HG03039 (cell line): Measurements from ENCODE around the gene BATF.

Experiments
- ATAC-seq: cut with Tn5 transposase; IDR thresholded peaks from one replicate; pipeline ENCODE4 v1.9.1; 2021; ENCODE audit warnings: mild to moderate bottlenecking, moderate library complexity; ENCODE audit not compliant: unreplicated experiment

The BATF gene

DNA sequence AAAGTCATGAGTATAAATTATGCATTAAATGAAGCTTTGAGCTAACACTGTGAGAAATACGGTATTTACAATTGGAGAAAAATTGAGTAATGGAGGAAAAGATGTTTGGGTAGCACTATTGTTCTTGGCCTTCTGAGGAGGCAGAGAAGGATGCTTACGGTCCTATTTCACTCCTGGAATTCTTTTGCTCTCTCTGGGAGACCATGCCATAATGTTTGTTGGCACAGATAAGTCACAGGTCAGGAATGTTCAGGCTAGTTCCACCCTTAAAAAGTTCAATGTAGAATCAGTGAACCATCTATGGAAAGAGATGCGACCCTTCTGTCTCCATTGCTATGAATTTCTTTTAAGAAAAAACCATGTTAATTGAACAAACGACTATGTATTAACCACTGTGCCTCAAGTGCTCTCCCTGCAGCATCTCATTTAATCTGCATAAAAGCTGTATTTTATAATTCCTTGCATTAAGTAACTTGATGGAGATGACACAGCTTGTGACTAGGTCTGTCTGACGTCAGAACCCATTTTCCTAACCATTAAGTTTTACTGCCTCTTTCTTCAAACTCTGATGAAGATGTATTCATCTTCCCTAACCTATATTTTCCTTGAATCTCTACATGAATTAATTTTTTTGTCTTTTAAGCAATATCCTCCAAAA lies 9.5 kb downstream of the BATF start:
- no peak for ATAC-seq

DNA sequence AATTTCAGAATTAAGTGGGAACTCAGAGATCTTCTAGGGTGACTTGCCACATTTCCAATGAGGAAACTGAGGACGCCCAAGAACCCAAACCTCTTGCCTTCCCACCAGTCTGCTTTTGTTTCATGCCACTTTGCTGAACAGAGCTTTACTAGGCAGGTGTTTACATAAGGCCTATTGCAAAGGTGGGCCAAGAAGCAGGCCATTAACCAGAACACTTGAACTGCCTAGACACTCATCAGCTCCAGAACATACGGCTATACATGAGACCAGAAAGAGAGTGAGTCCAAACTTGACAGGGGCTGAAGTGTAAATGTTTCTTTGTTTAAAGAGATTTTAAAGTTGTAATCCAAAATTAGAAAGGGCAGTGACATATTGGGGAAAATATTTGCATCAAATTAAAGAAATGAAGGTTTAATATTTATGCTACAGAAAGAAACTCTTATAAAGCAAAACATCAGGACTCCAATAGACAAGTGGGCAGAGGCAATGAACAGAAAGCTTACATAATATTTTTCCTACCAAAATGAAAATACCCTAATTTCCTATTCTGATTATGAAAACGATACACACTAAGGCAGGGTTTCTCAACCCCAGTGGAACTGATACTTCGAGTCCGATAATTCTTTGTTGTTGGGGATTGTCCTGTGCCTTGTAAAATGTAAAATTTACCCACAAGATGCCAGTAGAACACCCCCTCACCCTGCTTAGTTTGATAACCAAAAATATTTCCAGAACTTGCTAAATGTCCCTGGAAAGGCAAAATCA lies 11.7 kb downstream of the BATF start:
- ATAC-seq: no peak

DNA sequence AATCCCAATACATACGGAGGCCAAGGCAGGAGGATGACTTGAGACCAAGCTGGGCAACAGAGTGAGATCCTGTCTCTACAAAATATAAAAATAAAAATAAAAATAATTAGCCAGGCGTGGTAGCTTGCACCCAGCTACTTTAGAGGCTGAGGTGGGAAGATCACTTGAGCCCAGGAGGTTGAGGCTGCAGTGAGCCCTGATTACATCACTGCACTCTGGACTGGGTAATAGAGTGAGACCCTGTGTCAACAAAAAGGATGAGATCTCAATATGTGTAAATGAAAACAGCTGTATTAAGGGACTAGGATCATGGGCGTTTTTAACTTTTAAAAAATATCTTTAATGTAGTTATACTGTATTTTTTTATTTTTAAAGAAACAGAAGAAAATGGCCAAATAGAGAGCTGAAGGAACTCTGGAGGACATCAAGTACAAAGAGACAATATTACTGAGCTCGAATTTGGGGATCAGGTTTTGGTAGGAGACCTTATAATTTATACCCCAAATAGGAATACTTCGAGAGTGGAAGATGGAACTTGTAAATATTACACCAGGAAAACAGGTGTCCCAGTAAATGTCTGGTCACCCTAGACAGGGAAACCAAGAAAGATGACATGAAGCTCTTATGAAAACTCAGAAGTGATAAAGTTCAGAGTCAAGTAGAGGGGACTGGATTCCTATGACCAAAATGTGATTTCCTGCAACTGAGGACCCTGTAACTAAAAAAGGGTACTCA lies 13.1 kb downstream of the BATF start:
- ATAC-seq: no peak

DNA sequence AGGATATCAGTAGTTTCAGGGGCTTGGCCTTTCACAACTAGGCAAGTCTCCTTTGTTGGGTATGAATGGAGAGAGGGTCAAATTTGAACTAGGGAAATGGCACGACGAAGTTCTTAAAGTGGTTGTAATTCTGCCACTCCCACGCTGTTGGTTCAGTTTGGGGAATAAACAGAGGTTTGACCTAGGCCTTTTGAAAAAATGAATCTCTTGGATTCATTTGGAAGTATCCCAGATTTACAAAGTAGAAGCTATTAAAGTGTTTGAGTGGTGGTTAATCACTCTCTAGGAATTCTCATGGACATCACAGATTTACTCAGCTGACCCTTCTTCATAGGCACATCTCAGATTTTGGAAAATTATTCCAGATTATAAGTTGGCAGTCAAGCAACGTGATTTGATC lies 14.8 kb downstream of the BATF start:
- no peak for ATAC-seq

DNA sequence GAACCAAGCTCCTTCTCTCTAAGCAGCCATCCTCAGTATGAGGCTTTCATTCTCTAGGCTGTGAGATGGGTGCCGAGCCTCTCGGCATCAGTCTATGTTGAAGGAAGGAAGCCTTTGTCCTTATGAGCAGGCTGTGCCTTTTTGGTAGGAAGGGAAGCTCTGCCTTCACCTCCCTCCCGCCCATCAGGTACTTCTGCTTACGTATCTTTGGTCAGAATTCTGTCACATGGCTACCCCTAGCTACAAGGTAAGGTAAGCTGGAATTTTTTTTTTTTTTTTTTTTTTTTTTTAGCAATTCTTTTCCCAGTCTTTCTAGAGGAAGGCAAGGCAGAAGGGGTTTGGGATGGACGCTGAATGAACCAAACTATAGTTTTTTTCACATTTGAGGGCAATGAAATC lies 16.9 kb downstream of the BATF start:
- ATAC-seq: no peak

DNA sequence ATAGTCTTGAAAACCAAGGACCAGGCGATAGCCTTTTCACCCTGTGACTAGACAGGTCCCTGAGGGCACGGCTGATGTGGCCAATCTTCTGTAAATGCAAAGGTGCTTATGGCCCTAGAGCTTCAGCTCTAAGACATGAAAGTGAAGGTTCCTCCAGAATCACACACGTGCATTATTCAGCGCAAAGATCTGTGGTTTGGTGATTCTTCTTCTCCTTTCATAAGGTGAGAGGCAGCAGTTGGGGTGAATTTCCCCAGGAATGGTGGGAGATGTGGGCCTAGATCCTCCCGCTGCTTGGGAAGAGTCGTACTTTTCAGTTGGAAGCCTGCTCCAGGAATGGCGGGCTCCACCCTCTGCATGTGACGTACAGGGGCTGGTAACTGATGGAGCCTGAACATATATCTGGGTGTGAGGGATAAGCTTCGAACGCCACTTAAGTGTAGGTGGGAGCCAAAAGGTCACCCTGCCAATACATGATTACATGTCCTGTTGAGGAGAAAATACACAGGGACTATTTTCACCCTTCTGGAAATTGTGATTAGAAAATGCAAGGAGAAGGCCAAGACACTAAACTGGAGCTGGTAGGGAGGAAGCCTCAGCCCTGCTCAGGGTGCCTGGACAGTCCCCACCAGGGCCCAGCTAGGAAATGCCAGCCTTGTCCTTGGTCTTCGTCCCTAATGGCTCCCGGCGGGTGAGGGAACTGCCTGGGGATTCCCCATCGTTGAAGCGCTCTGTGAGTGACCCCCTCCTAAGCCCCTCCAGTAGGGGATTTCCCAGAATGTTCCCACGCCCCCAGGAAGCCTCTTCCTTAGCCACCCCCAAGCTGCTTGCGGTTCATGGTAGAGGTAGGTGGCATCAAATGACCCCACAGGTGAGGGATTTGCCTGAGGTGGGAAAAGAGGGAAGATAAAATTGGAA lies 17.6 kb downstream of the BATF start:
- no peak for ATAC-seq

DNA sequence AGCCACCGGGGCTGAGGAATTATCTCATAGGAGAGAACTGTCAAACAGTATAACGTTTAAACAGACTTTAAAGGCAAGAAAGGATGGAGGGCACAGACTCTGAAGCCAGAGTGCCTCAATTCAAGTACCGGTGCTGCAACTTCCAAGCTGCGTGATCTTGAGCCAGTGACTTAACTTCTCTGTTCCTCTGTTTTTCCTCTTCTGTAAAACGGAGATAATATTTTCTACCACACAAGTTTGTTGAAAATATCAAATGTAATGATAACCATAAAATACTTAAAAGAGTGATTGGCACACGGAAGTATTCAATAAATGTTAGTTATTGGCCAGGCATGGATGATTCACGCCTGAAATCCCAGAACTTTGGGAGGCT lies 18.2 kb downstream of the BATF start:
- ATAC-seq: no peak

DNA sequence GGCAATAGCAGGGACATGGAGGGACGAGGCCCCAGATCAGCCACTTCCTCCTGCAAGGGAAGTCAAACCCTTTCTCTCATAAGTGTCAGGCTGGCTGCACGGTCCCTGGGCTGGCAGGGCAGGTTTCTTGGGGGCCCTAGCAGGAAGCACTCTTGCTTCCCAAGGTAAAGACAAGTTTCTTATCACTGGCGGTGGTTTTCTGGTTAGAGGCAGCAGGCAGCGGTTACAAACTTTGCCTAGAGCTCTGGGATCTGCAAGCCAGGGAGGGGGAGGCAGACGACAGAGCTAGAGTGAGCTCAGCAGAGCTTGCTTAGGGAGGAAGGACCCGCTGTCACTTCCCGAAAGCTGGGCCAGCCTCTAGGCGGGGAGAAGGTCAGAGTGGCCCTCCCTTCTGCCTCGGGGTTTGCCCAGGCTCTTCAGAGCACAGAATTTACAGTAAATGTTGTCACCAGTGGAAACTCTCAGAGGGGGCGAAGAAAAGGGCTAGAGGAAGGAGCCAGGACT lies 20.4 kb downstream of the BATF start:
- peak; percentile 59 for ATAC-seq

DNA sequence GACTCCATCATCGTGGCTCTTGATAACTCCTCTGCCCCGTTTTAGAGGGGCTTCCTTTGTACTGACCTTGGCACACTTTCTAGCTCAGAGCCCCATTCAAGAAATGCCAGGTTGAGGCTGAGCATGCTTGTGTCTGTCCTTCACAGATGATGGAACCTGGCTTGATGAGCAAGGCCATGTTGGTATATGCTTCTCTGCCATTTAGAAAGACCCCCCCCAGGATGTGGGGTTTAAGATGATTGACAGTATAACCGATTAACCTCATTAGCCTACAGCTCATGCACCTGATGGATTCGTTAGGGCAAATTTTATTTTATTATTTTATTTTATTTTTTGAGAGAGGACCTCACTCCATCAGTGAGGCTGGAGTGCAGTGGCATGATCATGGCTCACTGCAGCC lies 21.0 kb downstream of the BATF start:
- no peak for ATAC-seq

DNA sequence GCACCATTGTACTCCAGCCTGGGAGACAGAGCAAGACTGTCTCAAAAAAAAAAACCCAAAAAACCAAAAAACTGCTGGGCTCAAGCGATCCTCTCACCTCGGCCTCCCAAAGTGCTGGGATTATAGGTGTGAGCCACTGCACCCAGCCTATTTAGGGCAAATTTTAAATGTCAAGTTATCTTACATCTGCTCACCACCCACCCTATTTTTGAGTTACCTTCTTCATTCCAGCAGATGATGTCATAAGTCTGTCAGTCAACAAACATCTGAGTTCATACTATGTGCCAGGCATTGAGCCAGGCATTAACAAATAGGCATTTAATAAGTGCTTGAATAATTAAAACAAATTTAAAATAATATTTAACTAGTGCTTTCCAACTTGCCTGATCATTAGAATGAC lies 21.5 kb downstream of the BATF start:
- ATAC-seq: no peak

DNA sequence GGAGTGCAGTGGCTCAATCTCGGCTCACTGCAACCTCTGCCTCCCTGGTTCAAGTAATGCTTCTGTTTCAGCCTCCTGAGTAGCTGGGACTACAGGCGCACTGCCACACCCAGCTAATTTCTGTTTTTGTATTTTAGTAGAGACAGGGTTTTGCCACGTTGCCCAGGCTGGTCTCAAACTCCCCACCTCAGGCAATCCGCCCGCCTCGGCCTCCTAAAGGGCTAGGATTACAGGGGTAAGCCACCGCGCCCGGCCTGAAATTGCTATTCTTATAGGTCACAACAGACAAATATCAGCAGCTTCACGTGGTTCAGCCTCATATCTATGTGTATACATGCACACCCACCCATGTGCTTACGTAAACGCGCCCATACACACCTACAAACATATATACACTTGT lies 23.6 kb downstream of the BATF start:
- no peak for ATAC-seq

DNA sequence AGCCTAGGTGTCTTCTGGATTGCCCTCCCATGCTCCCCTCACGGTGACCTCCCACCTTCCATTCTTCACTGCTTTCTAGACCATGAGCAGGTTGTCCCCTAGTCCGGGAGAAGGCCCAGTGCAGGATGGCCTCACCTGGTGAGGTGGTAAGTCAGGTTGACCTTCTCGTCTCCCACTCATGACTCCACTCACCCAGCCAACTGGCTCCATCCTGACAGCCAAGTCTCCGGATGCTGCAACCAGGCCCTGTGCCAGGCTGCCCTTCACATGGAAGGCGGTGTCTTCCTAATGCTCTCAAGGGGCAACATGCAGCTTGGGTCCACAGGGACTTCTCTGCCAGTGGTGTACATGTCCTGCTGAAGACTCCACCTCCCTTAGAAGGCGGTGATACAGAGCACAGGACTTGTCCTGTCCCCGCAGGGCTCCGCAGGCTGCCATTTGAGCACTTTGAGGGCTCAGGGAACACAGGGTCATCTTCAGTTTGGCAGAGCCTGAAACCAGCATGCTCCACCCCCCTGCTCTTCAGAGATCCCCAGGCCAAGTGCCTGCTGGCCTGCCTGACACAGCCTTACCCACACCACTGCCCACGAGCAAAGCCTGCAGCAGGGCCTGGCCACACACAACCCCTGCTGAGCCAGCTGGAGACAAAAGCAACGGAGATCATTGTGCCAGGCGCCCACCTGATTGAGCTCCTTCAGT lies 25.4 kb downstream of the BATF start:
- ATAC-seq: no peak

DNA sequence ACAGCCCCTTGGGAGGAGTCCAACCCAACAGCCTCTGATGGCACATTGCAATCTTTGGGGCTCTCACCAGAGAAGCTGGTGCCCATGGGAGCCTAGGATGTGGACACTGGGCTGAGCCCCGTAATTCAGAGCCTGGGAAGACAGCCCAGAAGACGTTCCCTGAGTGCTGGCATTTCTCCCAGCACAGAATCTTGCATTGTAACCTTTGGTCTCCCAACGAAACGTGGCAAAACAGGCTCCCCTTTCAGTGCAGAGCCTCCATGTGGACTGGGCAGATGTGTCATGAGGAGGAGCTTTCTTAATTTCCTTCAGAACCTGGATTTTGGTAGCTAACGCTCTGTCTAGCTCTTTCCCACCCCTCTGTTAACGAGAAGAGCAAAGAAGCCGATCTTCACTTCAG lies 26.3 kb downstream of the BATF start:
- ATAC-seq: no peak

DNA sequence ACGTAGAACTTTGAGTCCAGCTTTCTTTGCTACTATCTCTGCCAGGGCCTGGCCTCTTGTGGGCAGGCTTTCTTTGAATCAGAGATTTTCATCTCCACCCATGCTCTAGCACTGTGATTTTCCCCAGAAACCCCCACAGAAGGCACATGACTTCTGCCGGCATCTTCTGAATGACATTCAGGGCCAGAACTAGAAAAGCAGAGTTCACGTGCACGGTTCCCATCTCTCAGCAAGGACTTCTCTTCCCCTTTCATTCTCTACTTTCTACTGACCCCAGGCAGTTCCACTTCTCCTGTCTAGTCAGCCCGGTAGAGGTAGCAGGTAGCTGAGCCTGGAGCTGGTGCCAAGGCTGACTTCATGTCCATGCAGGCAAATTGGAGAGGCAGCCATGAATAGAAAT lies 26.9 kb downstream of the BATF start:
- ATAC-seq: peak; percentile 48

DNA sequence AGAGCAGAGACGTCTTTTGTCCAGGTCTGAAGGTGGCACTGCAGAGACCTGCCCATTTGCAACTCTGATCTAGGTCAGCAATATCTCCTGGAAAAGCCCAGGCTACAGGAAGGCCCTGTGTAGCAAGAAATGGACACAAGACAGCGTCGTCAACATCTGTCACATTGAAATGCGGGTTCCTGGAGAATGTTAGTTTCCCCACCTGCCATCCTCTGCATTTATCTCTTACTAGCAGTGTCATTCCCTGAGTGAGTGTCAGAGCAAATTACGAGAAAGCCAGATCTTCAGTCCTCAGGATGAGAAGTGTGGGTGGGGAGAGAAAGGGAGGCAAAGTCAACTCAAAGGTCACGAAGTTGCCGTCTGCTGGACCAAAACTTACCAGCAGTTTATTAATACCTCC lies 28.8 kb downstream of the BATF start:
- ATAC-seq: no peak

DNA sequence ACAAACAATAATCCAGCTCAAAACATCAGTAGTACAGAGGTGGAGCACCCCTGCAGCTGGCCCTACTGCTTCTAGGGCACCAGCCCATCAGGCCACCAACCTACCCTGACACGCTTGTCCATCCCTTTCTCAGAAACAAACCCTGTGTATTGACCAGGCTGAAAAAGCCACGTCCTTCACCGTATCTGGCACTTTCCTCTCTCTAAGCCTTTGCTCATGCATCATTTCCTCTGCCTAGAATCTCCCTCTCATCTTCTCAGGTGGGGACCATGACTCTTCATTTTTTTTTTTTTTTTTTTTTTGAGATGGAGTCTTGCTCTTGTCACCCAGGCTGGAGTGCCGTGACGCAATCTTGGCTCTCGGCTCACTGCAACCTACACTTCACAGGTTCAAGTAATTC lies 30.9 kb downstream of the BATF start:
- ATAC-seq: no peak

DNA sequence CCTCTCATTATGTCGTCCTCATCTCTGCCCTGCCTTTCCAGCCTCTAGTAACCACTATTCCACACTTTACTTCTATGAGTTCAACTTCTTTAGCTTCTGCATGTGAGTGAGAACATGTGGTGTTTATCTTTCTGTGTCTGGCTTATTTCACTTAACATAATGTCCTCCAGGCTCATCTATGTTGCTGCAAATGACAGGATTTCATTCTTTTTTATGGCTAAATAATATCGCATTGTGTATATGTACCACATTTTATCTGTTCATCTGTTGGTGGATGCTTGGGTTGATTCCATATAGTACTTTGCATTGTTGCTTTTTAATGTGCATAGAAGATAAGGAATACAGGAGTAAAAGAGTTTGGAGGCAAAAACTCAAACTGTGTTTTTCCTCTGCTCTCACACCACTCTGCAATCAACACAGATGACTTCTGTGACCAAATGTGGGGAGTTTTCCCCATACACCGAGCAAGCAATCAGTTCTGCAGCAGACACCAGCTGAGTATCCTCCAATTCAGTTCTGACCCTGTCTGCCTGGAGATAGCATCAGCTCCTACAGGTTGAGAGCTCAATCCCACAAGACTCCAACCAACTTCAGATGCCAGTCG lies 31.6 kb downstream of the BATF start:
- ATAC-seq: no peak

DNA sequence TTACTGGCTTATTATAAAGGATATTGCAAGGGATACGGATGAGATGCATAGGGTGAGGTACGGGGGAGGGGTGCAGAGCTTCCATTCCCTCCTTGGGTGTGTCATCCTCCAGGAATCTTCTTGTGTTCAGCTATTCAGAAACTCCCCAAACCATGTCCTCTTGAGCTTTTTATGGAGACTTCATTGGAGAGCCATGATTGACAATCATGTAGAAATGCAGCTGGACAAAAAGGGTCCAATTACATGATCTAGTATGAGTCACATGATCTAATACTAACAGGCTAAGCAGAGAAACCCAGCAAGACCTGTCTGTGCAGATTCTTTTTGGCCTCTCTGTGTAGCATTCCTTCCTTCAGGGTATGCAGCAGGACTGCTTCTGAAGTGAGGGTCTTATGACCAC lies 32.2 kb downstream of the BATF start:
- ATAC-seq: no peak

DNA sequence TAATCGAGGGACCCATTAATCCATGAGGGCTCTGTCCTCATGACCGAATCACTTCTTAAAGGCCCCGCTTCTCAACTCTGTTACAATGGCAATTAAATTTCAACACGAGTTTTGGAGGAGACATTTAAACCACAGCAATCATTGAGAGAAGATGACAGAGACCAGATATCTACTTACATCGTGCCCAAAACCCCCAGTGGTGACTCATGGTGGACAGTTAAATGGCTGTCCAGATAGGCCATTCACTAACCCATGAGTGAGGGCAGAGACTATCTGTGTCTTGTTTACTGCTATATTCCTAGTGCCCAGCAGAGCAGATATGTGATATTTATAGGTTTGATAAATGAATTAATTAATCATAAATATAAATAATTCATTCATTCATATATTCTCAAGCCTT lies 36.2 kb downstream of the BATF start:
- no peak for ATAC-seq

DNA sequence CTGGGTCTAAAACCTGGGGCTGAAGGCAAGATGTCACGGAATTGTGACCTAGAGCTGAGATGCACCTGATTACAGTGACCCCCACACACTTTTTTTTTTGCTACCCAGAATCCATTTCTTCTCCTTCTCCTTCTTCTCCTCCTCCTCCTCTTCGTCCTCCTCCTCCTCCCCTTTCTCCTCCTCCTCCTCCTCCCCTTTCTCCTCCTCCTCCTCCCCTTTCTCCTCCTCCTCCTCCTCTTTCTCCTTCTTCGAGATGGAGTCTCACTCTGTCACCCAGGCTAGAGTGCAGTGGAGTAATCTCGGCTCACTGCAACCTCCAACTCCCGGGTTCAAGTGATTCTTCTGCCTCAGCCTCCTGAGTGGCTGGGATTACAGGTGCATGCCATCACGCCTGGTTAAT lies 36.8 kb downstream of the BATF start:
- no peak for ATAC-seq
